Testis (tissue), 3 donors: ENCODE data around the gene CROCC2. TPM values are rescaled to one million over a fixed set of nuclear protein-coding genes. Genes with fewer than 3 reads are reported as not detected.

ENCODE experiments used
- DNase-seq: peaks from one replicate; pipeline ENCODE4 v3.0.0-alpha.2; 2019
- H3K27ac ChIP-seq, 2 donors: fragments of 200-600 bp; sonication (generic); one replicate each; pipeline ENCODE4 v1.5.1; 2019
- H3K27me3 ChIP-seq: fragments of 200-600 bp; sonication (generic); one replicate; pipeline ENCODE4 v1.5.1; 2019
- H3K36me3 ChIP-seq: fragments of 200-600 bp; sonication (generic); one replicate; pipeline ENCODE4 v1.5.1; 2017; ENCODE audit warnings: low read depth; ENCODE audit errors: missing control alignments
- H3K4me1 ChIP-seq: fragments of 200-600 bp; sonication (generic); one replicate; pipeline ENCODE4 v1.5.1; 2019
- H3K4me3 ChIP-seq, 2 donors: fragments of 200-600 bp; sonication (generic); one replicate each; pipeline ENCODE4 v1.5.1; 2017 to 2019
- H3K9me3 ChIP-seq: fragments of 200-600 bp; sonication (generic); one replicate; pipeline ENCODE4 v1.5.1; 2017
- POLR2A ChIP-seq: fragments of 450-650 bp; IDR thresholded peaks from one replicate; pipeline ENCODE4 v1.6.1; 2017; ENCODE audit warnings: antibody characterized with exemption, mild to moderate bottlenecking, moderate library complexity
- WGBS, 2 donors: methylation state at CpG; one replicate each; pipeline ENCODE4 v1.1.5; 2018; 5-methylcytosine and 5-hydroxymethylcytosine counted together
- intact Hi-C: fragments of 100-400 bp; cut with DNase I; formaldehyde crosslinking; loops from one replicate; pipeline ENCODE4 v1.15.1; 2023; ENCODE audit warnings: low total_unique reads
- polyA plus RNA-seq: library from polyadenylated mRNA; stranded (reverse); fragments of 350-450 nt; fragmentation: Illumina TruSeq; extraction: RNeasy Lipid Tissue Mini Kit (QIAGEN cat#74804); gene quantifications from one replicate; pipeline ENCODE4 v1.2.3, GENCODE V29; 2014; ENCODE audit warnings: low read depth, low replicate concordance; ENCODE audit not compliant: insufficient read depth
- total RNA-seq, 2 donors: library from RNA; depleted of rRNA; stranded (reverse); fragments of >200 nt; gene quantifications; one replicate each; pipeline ENCODE4 v1.2.3, GENCODE V29; 2016
- TF ChIP-seq, protein P1 (sequence below), 3 experiments: fragments of 450-650 bp in 2 of 3; fragments of 200-600 bp in 1 of 3; sonication (generic) in 1 of 3; IDR thresholded peaks; one replicate each; pipeline ENCODE4 v1.5.1; 2016 to 2019; ENCODE audit warnings: antibody characterized with exemption in 3 of 3, mild to moderate bottlenecking in 2 of 3, moderate library complexity in 1 of 3

Gene CROCC2
- total and polyA plus RNA-seq, 3 donors from 2014 or later, result 0.43 to 0.55 (median 0.51) TPM

DNA sequence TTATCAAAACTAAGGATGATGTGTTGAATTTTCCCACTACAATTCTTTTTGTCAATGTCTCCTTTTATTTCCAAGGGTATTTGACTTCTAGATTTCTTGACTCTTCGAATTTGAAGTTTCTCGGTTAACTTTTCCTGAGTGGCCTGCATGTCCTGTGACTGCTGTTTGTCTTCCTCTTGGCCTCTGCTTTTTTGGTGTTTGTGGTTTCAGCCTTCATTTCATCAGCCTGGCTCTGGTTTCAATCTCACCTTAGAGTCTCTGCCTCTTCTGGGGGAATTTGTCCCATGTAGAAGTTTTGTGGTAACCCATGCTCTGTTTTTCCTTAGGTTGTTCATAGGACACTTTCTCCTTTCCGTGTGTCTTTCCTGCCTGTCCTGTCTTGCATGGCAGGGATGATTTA lies 64.0 kb downstream of the CROCC2 start:
- no peaks in the 10 kb centered on the region for H3K27me3 ChIP-seq
- H3K4me1 ChIP-seq, result peaks cover 23% of the 10 kb centered on the region
- no peak overlapping the region for H3K4me3 ChIP-seq
- DNase-seq, result no peak
- H3K27ac ChIP-seq, result no peak overlapping the region
- no peaks in the 10 kb centered on the region for H3K9me3 ChIP-seq
- intact Hi-C loops, result no loop called here
- TF ChIP-seq, protein P1, sequence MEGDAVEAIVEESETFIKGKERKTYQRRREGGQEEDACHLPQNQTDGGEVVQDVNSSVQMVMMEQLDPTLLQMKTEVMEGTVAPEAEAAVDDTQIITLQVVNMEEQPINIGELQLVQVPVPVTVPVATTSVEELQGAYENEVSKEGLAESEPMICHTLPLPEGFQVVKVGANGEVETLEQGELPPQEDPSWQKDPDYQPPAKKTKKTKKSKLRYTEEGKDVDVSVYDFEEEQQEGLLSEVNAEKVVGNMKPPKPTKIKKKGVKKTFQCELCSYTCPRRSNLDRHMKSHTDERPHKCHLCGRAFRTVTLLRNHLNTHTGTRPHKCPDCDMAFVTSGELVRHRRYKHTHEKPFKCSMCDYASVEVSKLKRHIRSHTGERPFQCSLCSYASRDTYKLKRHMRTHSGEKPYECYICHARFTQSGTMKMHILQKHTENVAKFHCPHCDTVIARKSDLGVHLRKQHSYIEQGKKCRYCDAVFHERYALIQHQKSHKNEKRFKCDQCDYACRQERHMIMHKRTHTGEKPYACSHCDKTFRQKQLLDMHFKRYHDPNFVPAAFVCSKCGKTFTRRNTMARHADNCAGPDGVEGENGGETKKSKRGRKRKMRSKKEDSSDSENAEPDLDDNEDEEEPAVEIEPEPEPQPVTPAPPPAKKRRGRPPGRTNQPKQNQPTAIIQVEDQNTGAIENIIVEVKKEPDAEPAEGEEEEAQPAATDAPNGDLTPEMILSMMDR (IDR thresholded peaks at IDR 0.05), result no peak
- no peak for TF ChIP-seq POLR2A
- H3K36me3 ChIP-seq, result no peaks in the 10 kb centered on the region
- 92 to 97% methylated on average over 3 of the region's 3 CpGs for WGBS, 2 donors

DNA sequence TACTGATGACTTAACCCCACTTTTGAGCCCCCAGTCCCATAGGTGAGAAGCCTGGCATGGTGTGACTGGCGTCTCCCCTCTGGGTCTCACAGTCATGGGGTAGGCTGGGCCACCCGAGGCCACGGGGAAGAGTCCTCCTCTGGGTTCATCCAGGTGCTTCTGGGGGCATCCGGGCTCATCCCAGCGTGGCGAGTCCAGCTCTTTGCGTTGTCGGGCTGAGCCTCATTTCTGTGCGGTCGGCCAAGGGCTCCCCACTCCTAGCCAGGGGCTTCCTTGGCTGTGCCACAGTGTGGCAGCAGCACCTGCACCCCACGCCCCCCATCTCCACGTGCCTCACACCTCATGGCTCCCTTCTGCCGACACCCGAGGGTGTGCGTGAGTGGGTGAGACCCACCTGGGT lies 64.7 kb downstream of the CROCC2 start:
- no peak for DNase-seq

DNA sequence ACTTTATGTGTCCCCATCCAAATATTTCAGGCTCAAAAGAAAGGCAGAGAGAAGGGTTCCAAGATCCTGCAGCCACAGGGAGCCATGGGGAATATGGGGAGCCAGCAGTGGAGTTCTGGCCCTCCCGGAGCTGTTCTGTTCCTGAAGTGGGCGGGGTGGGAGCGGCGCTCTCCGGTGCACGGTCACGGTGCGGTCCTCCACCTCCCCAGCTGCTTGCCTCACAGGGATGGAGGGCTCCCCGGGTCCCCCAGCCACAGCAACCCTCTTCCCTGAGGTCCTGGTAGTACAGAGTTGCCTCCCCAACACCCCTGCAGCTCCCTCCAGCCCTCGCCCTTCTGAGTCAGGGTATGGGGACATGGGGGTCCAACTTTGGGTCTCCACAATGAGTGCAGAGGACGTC lies 66.1 kb downstream of the CROCC2 start:
- TF ChIP-seq, protein P1 (IDR thresholded peaks at IDR 0.05), result no peak
- TF ChIP-seq POLR2A, result no peak
- DNase-seq, result peak; percentile 49
- 54 to 64% methylated on average over 10 to 11 of the region's 11 CpGs for WGBS, 2 donors
- H3K27me3 ChIP-seq, result no peaks in the 10 kb centered on the region
- H3K27ac ChIP-seq, result no peak overlapping the region
- H3K9me3 ChIP-seq, result no peaks in the 10 kb centered on the region
- peaks cover 17% of the 10 kb centered on the region for H3K4me1 ChIP-seq
- H3K36me3 ChIP-seq, result no peaks in the 10 kb centered on the region
- intact Hi-C loops, result no loop called here
- no peak overlapping the region for H3K4me3 ChIP-seq

More for the DNA sequence above, 64.7 kb downstream of the CROCC2 start:
- WGBS, 2 donors, result 91 to 97% methylated on average over 15 of the region's 15 CpGs
- no peak for TF ChIP-seq POLR2A
- TF ChIP-seq, protein P1 (IDR thresholded peaks at IDR 0.05), result no peak
- Histone ChIP-seq H3K9me3 (no peaks in the 10 kb centered on the region), H3K4me3 (no peak overlapping the region), H3K27me3 (no peaks in the 10 kb centered on the region), H3K27ac (no peak overlapping the region), H3K36me3 (no peaks in the 10 kb centered on the region), H3K4me1 (peaks cover 18% of the 10 kb centered on the region)
- intact Hi-C loops, result no loop called here

DNA sequence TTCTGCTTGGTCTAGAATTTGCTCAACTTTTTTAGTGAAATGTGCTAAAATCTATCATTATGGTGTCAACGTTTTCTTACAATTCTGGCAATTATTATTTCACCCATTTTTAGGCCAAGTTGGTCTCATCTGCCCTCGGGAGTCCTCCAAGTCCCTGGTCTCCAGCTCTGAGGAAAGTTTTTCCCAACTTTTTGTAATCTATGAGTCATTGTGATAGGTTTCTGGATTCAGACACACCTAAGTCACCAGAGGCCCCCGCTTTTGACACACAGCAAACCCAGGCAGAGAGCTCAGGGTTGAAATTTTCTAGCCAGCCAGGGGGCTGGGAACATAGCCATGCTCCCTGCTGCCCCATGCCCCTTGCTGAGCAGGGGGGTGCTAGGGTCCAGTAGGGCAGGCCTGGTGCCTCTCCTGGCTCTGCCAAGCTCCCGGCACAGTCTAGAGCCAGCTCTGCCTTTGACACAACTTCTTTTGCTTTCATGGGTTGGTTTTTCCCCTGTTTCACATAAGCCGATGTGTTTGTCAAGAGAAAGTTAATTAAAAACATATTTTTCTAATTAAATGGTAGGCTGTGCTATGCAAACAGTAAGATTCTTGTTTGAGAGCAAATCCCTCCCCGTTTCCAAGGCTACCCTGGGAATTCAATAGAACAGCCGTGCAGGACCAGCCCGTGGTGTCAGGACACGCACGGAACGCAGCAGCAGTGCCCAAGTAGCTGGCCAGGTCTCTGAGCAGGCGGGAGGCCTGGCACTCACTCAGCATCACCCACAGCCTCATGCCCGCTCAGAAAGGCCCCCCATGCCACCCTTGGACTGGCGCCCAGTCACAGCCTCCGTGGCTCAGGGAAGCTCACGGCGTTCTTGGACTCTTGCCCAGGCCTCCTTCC lies 66.7 kb downstream of the CROCC2 start:
- Histone ChIP-seq H3K27me3 (no peaks in the 10 kb centered on the region), H3K27ac (no peak overlapping the region), H3K9me3 (no peaks in the 10 kb centered on the region), H3K4me1 (peaks cover 17% of the 10 kb centered on the region), H3K36me3 (no peaks in the 10 kb centered on the region), H3K4me3 (no peak overlapping the region)
- no peak for TF ChIP-seq POLR2A
- TF ChIP-seq, protein P1 (IDR thresholded peaks at IDR 0.05), result no peak
- no peak for DNase-seq
- WGBS, 2 donors, result 54 to 55% methylated on average over 16 to 17 of the region's 17 CpGs
- intact Hi-C loops, result no loop called here
